AML-193 (cell line): ENCODE measurements around the gene IL3RA.

Experiments
- DNase-seq, 2 experiments: peaks; one replicate each; lab custom pipeline; 2025; lab: John Stamatoyannopoulos, UW

Gene IL3RA

DNA sequence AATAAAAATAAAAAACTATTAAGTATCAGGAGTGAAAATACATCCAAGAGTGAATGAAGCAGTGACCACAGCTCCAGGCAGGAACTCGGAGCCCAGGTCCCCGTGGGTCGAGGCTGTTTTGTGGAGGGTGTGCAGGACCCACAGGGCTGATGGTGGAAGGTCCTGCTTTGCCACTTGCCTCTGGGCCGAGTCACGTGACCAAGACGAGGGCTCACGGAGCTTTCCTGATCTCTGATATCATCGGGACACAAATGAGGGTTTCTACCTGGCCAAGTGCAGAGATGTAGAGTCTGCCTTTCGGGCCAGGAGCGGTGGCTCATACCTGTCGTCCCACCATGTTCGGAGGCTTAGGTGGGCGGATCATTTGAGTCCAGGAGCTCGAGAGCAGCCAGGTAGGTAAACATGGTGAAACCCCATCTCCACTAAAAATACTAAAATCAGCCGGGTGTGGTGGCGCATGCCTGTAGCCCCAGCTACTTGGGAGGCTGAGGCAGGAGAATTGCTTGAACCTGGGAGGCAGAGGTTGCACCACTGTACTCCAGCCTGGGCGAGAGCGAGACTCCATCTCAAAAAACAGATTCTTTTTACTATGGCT lies 48.2 kb downstream of the IL3RA start:
- DNase-seq: no peak

GRCh38 chrX:1385253-1386223 lies 49.0 kb downstream of the IL3RA start:
- no peak for DNase-seq

GRCh38 chrX:1386338-1387127 lies 49.9 kb downstream of the IL3RA start:
- no peak for DNase-seq

DNA sequence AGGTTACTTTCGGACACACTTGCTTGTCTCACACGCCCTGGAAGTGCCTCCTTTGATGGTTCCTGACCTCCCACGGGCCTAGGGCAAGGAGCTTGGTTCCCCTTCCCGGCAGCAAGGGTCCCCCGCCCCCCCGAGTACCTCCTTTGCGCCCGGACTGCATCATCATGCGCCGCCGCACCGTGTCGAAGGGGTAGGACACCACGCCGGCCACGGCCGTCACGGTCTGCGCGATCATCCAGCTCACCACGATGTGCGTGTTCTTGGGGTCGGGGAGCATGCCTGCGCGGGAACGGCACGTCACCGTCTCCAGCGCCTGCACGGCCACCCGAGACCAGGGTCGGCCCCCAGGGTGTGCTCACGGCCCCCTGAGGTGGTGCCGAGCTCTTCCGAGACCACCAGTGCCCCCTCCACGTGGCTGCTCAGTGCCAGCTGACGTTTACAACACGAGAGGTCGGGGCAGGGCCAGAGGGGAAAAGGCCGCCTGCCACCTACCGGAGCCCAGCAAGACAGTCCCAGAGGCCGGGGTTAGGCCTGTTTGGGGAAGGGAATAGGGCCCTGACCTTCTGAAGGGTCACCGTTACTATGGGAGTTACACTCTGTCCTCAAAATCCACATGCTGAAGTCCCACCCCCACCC lies 50.7 kb downstream of the IL3RA start:
- no peak for DNase-seq

DNA sequence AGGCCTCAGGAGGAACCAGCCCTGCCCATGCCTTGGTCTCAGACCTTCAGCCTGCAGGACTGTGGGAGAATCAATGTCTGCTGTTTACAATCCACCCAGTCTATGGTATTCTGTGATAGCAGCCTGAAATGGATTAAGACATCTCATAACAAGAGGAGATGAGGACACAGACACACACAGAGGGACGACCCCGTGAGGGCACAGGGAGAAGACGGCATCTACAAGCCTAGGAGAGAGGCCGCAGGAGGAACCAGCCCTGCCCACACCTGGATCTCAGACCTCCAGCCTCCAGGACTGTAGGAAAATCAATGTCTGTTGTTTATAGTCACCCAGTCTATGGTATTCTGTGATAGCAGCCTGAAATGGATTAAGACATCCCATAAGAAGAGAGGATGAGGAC lies 52.1 kb downstream of the IL3RA start:
- no peak for DNase-seq

DNA sequence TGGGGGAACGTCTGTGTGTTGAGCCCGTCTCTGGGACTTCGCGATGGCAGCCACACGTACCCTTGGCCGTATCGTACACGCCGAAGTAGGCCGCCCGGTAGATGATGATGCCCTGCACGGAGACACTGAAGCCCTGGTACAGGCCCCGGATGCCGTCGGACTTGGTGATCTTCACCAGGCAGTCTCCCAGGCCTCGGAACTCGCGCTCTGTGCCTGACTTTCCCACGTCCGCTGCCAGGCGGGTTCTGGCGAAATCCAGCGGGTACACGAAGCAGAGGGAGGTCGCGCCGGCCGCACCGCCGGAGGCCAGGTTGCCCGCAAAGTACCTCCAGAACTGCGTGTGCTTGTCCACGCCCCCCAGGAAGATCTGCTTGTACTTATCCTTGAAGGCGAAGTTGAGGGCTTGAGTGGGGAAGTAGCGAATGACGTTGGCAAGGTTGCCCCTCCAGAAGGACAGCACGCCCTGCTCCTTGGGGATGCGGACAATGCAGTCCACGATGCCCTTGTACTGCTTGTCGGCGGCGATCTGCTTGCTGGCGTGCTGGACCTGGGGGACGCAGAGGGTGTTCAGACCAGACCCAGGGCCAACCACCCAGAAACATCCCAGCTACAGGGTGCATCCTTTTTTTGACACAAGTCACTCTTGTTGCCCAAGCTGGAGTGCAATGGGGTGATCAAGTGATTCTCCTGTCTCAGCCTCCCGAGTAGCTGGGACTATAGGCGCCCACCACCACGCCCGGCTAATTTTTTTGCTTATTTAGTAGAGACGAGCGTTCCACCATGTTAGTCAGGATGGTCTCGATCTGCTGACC lies 52.8 kb downstream of the IL3RA start:
- DNase-seq: no peak

- DNase-seq: no peak
Observed at GRCh38 chrX:1389993-1390285, 53.4 kb downstream of the IL3RA start.

- no peak for DNase-seq
Observed at GRCh38 chrX:1390621-1391369, 54.2 kb downstream of the IL3RA start.

DNA sequence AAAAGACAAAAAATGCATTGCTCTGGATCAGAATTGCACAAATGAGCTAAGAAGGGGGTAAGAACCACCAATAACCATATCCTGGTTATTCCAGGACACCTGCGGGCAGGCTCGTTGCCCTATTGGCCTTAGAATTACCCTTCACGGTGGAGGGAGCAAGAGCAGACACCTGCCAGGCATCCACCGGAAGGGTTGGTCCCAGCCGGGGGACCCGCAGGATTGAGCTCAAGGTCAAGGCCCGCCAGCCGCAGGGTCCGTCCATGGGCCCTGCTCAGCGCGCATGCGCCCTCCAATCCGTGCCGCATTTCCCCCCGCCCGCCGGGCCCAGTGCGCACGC lies 54.8 kb downstream of the IL3RA start:
- no peak for DNase-seq

GRCh38 chrX:1391707-1392375 lies 55.3 kb downstream of the IL3RA start, which contains the start of gene SLC25A6:
Gene SLC25A6, minus strand, starts transcription at chrX:1392113. Its CDS starts 104 bp downstream, at chrX:1392009.
- DNase-seq: no peak

DNA sequence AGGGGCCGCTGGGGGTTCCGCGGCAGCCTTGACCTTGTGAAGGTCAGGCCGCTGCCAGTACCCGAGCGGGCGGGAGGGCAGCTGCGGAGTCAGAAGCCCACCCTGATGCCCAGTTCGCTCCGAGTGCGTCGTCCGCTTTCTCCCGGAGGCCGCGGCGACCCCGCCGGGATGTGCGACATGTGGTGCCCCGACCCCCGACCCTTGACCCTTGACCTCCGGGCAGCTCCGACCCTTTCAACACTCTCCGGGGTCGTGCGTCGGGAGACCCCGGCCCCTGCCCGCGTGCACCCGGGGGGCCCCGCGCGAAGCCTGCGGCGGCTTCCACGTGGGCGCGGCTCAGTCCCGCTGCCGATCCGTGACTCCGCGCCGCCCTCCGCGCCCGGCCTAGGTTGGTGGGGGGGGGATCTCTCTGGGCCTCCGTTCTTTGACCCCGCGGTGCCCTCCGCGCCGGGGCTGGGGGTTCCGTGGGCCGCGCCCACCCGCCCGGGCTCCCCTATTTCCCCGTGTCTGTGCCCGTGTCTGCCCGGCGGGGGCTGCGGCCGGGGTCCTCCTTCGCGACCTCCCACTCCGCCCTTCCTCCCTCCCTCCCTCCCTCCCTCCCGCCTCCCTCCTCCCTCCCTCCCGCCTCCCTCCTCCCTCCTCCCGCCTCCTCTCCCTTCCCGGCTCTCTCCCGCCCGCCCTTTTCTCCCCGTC lies 55.9 kb downstream of the IL3RA start:
- DNase-seq: no peak

DNA sequence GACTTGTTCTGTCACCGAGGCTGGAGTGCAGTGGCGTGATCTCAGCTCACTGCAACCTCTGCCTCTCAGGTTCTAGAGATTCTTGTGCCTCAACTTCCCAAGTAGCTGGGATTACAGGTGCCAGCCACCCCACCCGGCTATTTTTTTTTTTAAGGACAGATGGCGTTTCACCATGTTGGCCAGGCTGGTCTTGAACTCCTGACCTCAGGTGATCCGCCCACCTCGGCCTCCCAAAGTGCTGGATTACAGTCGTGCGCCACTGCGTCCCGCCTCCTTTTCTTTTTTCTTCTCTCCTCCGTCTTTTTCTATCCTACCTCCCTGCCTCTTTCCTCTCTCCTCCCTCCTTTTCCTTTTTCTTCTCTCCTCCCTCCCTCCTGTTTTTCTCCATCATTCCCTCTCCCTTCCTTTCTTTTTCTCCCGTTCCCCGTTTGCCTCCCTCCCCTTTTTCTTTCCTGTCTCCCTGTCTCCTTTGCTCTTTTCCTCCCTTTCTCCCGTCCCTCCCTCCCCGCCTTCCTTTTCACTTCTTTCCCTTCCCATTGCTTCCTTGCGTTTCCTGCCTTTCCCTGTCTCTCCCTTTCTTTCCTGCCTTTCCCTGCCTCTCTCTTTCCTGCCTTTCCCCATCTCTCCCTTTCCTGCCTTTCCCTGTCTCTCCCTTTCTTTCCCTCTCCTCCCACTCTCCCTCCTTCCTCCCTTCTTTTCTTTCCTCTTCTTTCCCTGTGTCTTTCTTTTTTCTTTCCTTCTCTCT lies 57.5 kb downstream of the IL3RA start:
- no peak for DNase-seq

DNA sequence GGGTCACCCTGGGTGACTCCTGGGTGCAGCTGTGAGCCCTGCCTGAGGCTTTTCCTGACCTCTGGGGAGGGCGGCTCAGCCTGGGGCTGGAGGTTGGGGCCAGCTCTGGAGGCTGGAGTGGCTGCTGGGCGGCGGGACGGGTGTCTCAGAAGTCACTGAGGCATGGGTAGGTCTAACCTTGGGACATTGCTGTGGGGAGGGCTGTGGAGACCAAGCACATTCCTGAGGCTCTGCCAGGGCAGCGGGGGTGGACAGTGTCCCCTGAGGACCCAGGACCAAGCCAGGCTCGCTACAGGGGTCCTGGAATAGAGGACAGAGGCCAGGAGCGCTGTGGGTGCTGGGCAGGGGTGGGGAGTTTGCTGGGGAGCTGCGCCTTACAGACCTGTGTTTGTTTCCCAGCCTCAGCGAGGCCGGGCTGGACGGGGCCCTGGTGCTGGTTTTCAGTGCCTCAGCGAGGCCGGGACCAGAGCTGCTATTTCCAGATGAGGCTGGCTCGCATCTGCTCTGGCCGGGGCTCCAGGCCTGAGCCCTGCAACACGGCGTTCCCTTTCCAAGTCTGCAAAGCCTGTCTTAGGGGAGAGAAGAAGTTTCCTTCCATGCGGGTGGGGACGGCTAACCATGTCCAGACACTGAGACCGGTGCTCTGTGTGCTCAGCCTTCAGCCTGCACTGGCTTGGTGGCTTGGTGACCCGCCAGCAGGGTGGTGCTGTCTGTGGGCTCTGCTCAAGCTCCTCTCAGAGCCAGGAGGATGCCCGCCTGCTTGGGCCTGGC lies 58.3 kb downstream of the IL3RA start:
- DNase-seq: no peak

DNA sequence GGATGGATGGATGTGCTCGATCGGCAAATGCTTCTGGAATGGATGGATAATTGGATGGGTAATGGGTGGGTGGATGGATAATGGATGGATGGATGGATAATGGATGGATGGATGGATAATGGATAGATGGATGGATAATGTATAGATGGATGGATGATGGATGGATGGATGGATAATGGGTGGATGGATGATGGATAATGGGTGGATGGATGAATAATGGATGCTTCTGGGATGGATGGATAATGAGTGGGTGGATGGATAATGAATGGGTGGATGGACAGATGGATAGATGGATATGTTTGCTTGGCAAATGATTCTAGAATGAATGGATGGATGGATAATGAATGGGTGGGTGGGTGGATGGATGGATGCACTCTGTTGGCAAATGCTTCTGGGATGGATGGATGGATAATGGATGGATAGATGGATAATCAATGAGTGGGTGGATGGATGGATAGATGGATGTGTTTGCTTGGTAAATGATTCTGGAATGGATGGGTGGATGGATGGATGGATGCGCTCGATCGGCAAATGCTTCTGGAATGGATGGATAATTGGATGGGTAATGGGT lies 59.1 kb downstream of the IL3RA start:
- DNase-seq: no peak

DNA sequence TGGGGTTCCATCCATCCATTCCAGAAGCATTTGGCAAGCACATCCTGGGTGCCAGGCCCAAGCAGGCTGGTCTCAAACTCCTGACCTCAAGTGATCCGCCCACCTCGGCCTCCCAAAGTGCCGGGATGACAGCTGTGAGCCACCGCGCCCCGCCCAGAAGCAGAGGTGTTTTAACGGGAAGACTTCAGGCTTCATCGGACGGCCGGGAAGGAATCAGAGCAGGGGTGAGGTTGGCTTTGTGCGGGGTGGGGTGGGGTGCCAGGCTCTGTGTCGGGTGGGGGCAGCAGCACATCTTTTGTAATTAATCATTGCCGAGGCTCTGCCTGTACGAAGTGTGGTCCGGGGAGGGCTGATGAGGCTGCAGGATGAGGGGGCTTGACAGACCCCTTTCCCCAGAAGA lies 60.4 kb downstream of the IL3RA start:
- no peak for DNase-seq

GRCh38 chrX:1397441-1398270 lies 61.1 kb downstream of the IL3RA start:
- DNase-seq: no peak
